ENCODE measurements around the gene ARHGAP10.

ARHGAP10 gene

DNA sequence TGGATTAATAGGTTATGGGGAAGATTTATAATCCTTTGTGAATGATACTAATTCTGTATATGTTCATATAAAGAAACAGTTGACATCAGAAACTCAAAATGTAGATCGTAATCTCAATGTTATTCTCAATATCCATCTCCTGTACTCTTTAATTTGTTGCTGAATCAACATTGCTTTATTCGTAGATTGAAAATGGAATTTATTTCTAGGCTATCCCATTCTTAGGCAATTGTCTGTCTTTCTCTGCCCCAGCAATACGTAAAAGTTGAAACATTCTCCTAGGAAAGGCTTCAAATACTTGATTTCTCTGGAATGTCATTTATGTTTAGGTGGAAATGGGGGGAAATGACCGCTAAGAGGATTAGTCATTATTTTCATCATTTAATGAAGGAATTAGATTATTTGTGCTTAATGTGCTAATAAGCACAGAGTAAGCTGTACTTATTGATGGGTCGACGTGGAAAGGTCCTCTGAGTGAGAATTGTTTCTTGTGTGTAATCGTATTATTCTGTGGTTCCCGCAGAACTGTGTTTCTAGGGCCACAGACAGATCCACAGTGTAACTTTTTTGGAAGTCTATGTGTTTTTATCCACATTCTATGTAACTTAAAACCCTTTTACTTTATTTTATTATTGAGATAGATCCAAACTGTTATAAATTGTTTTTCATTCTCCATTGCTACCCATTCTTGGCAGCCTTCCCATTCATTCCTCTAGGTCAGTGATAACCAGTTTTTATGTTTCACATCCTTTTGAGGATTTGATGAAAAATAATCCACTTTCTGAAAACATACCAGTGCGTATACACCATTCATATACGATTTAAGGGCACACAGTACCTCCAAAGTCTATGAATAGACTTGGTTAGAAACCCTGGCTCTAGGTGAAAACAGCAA is 262.9 kb downstream of the ARHGAP10 start:
- TF ChIP-seq NFIC (IDR thresholded peaks at IDR 0.05): no peak
- no peak for TF ChIP-seq ZBTB7A (IDR thresholded peaks at IDR 0.05; ENCODE audit: low read depth)
- no peak for TF ChIP-seq YY1 (IDR thresholded peaks at IDR 0.05; ENCODE audit: low read depth)
- TF ChIP-seq FOXM1 (IDR thresholded peaks at IDR 0.05; ENCODE audit: borderline replicate concordance, low read depth): no peak
- no peak for TF ChIP-seq TCF12 (IDR thresholded peaks at IDR 0.05; ENCODE audit: low read depth)
- no peak for TF ChIP-seq TEAD4 (IDR thresholded peaks at IDR 0.05)
- TF ChIP-seq EGR1 (IDR thresholded peaks at IDR 0.05): no peak
- TF ChIP-seq, protein P1, sequence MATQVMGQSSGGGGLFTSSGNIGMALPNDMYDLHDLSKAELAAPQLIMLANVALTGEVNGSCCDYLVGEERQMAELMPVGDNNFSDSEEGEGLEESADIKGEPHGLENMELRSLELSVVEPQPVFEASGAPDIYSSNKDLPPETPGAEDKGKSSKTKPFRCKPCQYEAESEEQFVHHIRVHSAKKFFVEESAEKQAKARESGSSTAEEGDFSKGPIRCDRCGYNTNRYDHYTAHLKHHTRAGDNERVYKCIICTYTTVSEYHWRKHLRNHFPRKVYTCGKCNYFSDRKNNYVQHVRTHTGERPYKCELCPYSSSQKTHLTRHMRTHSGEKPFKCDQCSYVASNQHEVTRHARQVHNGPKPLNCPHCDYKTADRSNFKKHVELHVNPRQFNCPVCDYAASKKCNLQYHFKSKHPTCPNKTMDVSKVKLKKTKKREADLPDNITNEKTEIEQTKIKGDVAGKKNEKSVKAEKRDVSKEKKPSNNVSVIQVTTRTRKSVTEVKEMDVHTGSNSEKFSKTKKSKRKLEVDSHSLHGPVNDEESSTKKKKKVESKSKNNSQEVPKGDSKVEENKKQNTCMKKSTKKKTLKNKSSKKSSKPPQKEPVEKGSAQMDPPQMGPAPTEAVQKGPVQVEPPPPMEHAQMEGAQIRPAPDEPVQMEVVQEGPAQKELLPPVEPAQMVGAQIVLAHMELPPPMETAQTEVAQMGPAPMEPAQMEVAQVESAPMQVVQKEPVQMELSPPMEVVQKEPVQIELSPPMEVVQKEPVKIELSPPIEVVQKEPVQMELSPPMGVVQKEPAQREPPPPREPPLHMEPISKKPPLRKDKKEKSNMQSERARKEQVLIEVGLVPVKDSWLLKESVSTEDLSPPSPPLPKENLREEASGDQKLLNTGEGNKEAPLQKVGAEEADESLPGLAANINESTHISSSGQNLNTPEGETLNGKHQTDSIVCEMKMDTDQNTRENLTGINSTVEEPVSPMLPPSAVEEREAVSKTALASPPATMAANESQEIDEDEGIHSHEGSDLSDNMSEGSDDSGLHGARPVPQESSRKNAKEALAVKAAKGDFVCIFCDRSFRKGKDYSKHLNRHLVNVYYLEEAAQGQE (IDR thresholded peaks at IDR 0.05; ENCODE audit: low read depth): no peak
- TF ChIP-seq CEBPB (IDR thresholded peaks at IDR 0.05): no peak
- TF ChIP-seq TAF1 (IDR thresholded peaks at IDR 0.05; ENCODE audit: low read depth): no peak
- no peak for TF ChIP-seq CREB1 (IDR thresholded peaks at IDR 0.05; ENCODE audit: low read depth)
- TF ChIP-seq, protein P2, sequence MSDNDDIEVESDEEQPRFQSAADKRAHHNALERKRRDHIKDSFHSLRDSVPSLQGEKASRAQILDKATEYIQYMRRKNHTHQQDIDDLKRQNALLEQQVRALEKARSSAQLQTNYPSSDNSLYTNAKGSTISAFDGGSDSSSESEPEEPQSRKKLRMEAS (IDR thresholded peaks at IDR 0.05): no peak
- TF ChIP-seq, protein P3, sequence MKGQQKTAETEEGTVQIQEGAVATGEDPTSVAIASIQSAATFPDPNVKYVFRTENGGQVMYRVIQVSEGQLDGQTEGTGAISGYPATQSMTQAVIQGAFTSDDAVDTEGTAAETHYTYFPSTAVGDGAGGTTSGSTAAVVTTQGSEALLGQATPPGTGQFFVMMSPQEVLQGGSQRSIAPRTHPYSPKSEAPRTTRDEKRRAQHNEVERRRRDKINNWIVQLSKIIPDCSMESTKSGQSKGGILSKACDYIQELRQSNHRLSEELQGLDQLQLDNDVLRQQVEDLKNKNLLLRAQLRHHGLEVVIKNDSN (IDR thresholded peaks at IDR 0.05): no peak
- no peak for TF ChIP-seq RAD21 (IDR thresholded peaks at IDR 0.05; ENCODE audit: low read depth)
- no peak for TF ChIP-seq EP300 (IDR thresholded peaks at IDR 0.05; ENCODE audit: borderline replicate concordance)

DNA sequence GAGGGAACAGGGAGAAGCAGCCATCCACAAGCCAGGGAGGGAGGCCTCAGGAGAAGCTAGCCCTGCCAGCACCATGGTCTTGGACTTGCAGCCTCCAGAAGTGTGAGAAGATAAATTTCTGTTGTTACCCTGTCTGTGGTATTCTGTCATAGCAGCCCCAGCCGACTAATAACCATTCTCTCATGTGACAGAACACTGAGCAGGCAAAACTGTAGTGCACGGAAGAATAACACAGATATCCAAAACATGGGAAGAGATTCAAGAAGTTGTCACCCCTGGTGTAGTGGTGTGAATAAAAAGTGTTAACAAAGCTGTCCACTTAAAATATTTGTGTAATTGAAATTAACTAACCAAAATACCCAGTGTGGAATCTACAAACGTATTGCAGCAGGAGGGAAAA is 265.0 kb downstream of the ARHGAP10 start:
- TF ChIP-seq CEBPB (IDR thresholded peaks at IDR 0.05): no peak
- no peak for TF ChIP-seq TAF1 (IDR thresholded peaks at IDR 0.05; ENCODE audit: low read depth)
- no peak for TF ChIP-seq TEAD4 (IDR thresholded peaks at IDR 0.05)
- TF ChIP-seq ZBTB7A (IDR thresholded peaks at IDR 0.05; ENCODE audit: low read depth): no peak
- TF ChIP-seq EGR1 (IDR thresholded peaks at IDR 0.05): no peak
- TF ChIP-seq, protein P1 (IDR thresholded peaks at IDR 0.05; ENCODE audit: low read depth): no peak
- no peak for TF ChIP-seq NFIC (IDR thresholded peaks at IDR 0.05)
- TF ChIP-seq, protein P3 (IDR thresholded peaks at IDR 0.05): no peak
- no peak for TF ChIP-seq YY1 (IDR thresholded peaks at IDR 0.05; ENCODE audit: low read depth)
- no peak for TF ChIP-seq TCF12 (IDR thresholded peaks at IDR 0.05; ENCODE audit: low read depth)
- TF ChIP-seq FOXM1 (IDR thresholded peaks at IDR 0.05; ENCODE audit: borderline replicate concordance, low read depth): no peak
- TF ChIP-seq RAD21 (IDR thresholded peaks at IDR 0.05; ENCODE audit: low read depth): no peak
- TF ChIP-seq, protein P2 (IDR thresholded peaks at IDR 0.05): no peak
- no peak for TF ChIP-seq EP300 (IDR thresholded peaks at IDR 0.05; ENCODE audit: borderline replicate concordance)
- TF ChIP-seq CREB1 (IDR thresholded peaks at IDR 0.05; ENCODE audit: low read depth): no peak

DNA sequence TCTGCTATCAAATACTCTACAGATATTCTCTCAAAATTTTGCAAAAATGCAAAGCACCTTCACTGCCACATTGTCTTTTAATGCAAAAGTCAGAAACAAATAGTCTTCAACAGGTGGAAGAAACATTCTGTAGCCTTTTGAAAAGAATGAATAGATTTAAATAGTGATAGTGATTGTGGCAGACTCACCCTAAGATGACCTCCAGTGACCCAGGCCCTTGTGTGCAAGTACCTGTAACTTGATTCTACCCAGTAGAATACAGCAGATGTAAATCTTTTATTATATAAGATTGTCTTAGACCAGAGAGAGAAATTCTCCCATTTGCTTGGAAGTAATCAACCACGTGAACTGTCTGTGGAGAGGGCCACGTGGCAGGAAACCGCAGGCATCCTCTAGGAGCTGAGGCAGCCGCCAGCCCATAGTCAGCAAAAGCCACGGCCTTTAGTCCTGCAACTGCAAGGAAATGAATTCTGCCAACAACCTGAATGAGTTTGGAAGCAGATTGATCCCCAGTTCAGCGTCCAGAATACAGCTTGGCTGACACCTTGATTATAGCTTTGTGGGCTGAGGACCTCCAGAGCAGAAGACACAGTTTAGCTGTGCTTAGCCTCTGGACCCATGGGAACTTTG is 272.5 kb downstream of the ARHGAP10 start:
- TF ChIP-seq, protein P3 (IDR thresholded peaks at IDR 0.05): no peak
- TF ChIP-seq EGR1 (IDR thresholded peaks at IDR 0.05): no peak
- no peak for TF ChIP-seq RAD21 (IDR thresholded peaks at IDR 0.05; ENCODE audit: low read depth)
- TF ChIP-seq, protein P2 (IDR thresholded peaks at IDR 0.05): no peak
- no peak for TF ChIP-seq CREB1 (IDR thresholded peaks at IDR 0.05; ENCODE audit: low read depth)
- TF ChIP-seq YY1 (IDR thresholded peaks at IDR 0.05; ENCODE audit: low read depth): no peak
- no peak for TF ChIP-seq FOXM1 (IDR thresholded peaks at IDR 0.05; ENCODE audit: borderline replicate concordance, low read depth)
- TF ChIP-seq TCF12 (IDR thresholded peaks at IDR 0.05; ENCODE audit: low read depth): no peak
- no peak for TF ChIP-seq ZBTB7A (IDR thresholded peaks at IDR 0.05; ENCODE audit: low read depth)
- no peak for TF ChIP-seq CEBPB (IDR thresholded peaks at IDR 0.05)
- TF ChIP-seq TAF1 (IDR thresholded peaks at IDR 0.05; ENCODE audit: low read depth): no peak
- TF ChIP-seq TEAD4 (IDR thresholded peaks at IDR 0.05): no peak
- TF ChIP-seq, protein P1 (IDR thresholded peaks at IDR 0.05; ENCODE audit: low read depth): no peak
